TTC549 (cell line): ENCODE results near the gene JAZF1.

Experiments used
- FAIRE-seq: peaks from 2 replicates; lab custom pipeline; 2012; peaks lifted over from hg19 to GRCh38; lab: Jason Lieb, UNC

Gene JAZF1

GRCh38 chr7:28180364-28181147 is at the start of gene JAZF1:
Gene JAZF1, minus strand, starts transcription at chr7:28180795.
- FAIRE-seq: no peak

GRCh38 chr7:28230261-28230660 is 49.7 kb upstream of the JAZF1 start:
- no peak for FAIRE-seq

GRCh38 chr7:28228396-28228795 is 47.8 kb upstream of the JAZF1 start:
- FAIRE-seq: no peak

GRCh38 chr7:28226003-28226402 is 45.4 kb upstream of the JAZF1 start:
- FAIRE-seq: no peak

- FAIRE-seq: no peak
Observed at GRCh38 chr7:28225576-28225975, 45.0 kb upstream of the JAZF1 start.

GRCh38 chr7:28224675-28225074 is 44.1 kb upstream of the JAZF1 start:
- no peak for FAIRE-seq

GRCh38 chr7:28224172-28224571 is 43.6 kb upstream of the JAZF1 start:
- no peak for FAIRE-seq

- no peak for FAIRE-seq
Observed at GRCh38 chr7:28222636-28223035, 42.0 kb upstream of the JAZF1 start.

GRCh38 chr7:28219793-28220192 is 39.2 kb upstream of the JAZF1 start:
- no peak for FAIRE-seq

- FAIRE-seq: no peak
Observed at GRCh38 chr7:28217143-28217542, 36.5 kb upstream of the JAZF1 start.

GRCh38 chr7:28211006-28211405 is 30.4 kb upstream of the JAZF1 start:
- no peak for FAIRE-seq

- no peak for FAIRE-seq
Observed at GRCh38 chr7:28208506-28208905, 27.9 kb upstream of the JAZF1 start.

- FAIRE-seq: no peak
Observed at GRCh38 chr7:28207486-28208158, 27.0 kb upstream of the JAZF1 start.

GRCh38 chr7:28205506-28205905 is 24.9 kb upstream of the JAZF1 start:
- no peak for FAIRE-seq

GRCh38 chr7:28203508-28204240 is 23.1 kb upstream of the JAZF1 start:
- no peak for FAIRE-seq

GRCh38 chr7:28202222-28202621 is 21.6 kb upstream of the JAZF1 start:
- no peak for FAIRE-seq

GRCh38 chr7:28201131-28201530 is 20.5 kb upstream of the JAZF1 start:
- FAIRE-seq: no peak

- FAIRE-seq: no peak
Observed at GRCh38 chr7:28200598-28200997, 20.0 kb upstream of the JAZF1 start.

- FAIRE-seq: no peak
Observed at GRCh38 chr7:28199021-28199510, 18.5 kb upstream of the JAZF1 start.

- FAIRE-seq: no peak
Observed at GRCh38 chr7:28195910-28196620, 15.5 kb upstream of the JAZF1 start.

- no peak for FAIRE-seq
Observed at GRCh38 chr7:28192786-28193585, 12.4 kb upstream of the JAZF1 start.

- FAIRE-seq: no peak
Observed at GRCh38 chr7:28191751-28192150, 11.2 kb upstream of the JAZF1 start.
